ENCODE measurements around the gene SCYL3. TPM values are rescaled to one million over a fixed set of nuclear protein-coding genes. Genes with fewer than 3 reads are reported as not detected.

SCYL3 gene
- 2.6 to 3.9 TPM (median 3.4 TPM) in 5 replicates for total RNA-seq (2022; extraction: Qiagen RNA extraction)

GRCh38 chr1:169893645-169894423 lies at the start of gene SCYL3:
TSS of gene SCYL3 (minus strand) at chr1:169893896. CDS start at chr1:169888840, 5,056 bp downstream.

Other genes with a start within 250 kb of the SCYL3 start
- 0.14 to 0.36 TPM (median 0.19 TPM) in 5 replicates for gene SELL, start 182.3 kb downstream of the SCYL3 start, total RNA-seq (2022; extraction: Qiagen RNA extraction)
- gene SELE, start 159.8 kb downstream of the SCYL3 start, total RNA-seq (2022; extraction: Qiagen RNA extraction), result 0.02 TPM in 1 of 5 replicates, not detected in the others
- 4.9 to 7.8 TPM (median 5.6 TPM) in 5 replicates for gene METTL18, start 99.0 kb downstream of the SCYL3 start, total RNA-seq (2022; extraction: Qiagen RNA extraction)
- 11.3 to 15.3 TPM (median 12.0 TPM) in 5 replicates for gene KIFAP3, start 180.8 kb upstream of the SCYL3 start, total RNA-seq (2022; extraction: Qiagen RNA extraction)

Data from A549 treated with CORT108297 at 1 μM for 4 hours (cell line).